PC-9 (cell line): Measurements from ENCODE around the gene CDC26. TPM values are rescaled to one million over a fixed set of nuclear protein-coding genes. Genes with fewer than 3 reads are reported as not detected.
A peak's percentile ranks its signal among the peaks of the same experiment; 100 is the strongest.

Source experiments
- BruUV-seq: library from RNA; stranded (reverse); fragments of 400-500 nt; replicated peaks from 2 replicates; lab custom pipeline; 2021; lab: Mats Ljungman, UMichigan
- CTCF ChIA-PET: fragments of 300-600 bp; sonication (Branson Sonifier 250); formaldehyde crosslinking; loops from one replicate; lab custom pipeline; 2022; ENCODE audit warnings: antibody characterized with exemption; lab: Charles Lee
- POLR2A ChIA-PET: fragments of 300-600 bp; sonication (Branson Sonifier 250); formaldehyde crosslinking; loops from one replicate; lab custom pipeline; 2022; ENCODE audit warnings: antibody characterized with exemption; ENCODE audit not compliant: unreplicated experiment; lab: Charles Lee
- DNase-seq, 2 experiments: peaks; one replicate each; pipeline versions ENCODE4 v3.0.0 to v3.0.0-alpha.2; 2015 to 2022; ENCODE audit warnings: mixed read lengths in 1 of 2
- H2AFZ ChIP-seq: fragments of 200-600 bp; sonication (generic); 2 replicates; pipeline ENCODE4 v1.8.1; 2017; ENCODE audit warnings: antibody characterized with exemption
- H3F3A ChIP-seq: fragments of 200-600 bp; sonication (generic); 2 replicates; pipeline ENCODE4 v1.8.1; 2017; ENCODE audit warnings: antibody characterized with exemption, mild to moderate bottlenecking, low read depth; ENCODE audit not compliant: insufficient read depth
- H3K27ac ChIP-seq: fragments of 200-600 bp; sonication (generic); 2 replicates; pipeline ENCODE4 v1.6.1; 2016; ENCODE audit warnings: mixed run types
- H3K27me3 ChIP-seq: fragments of 200-600 bp; sonication (generic); 2 replicates; pipeline ENCODE4 v1.6.1; 2016; ENCODE audit warnings: low read depth, mixed run types; ENCODE audit not compliant: insufficient read depth
- H3K36me3 ChIP-seq: fragments of 200-600 bp; sonication (generic); 2 replicates; pipeline ENCODE4 v1.6.1; 2016; ENCODE audit warnings: low read depth, mixed run types
- H3K4me1 ChIP-seq: fragments of 200-600 bp; sonication (generic); replicated peaks from 2 replicates; pipeline ENCODE4 v1.6.1; 2016; ENCODE audit warnings: mixed run types; ENCODE audit not compliant: insufficient read depth
- H3K4me2 ChIP-seq: fragments of 200-600 bp; sonication (generic); 2 replicates; pipeline ENCODE4 v1.6.1; 2017; ENCODE audit warnings: mixed run types
- H3K4me3 ChIP-seq: fragments of 200-600 bp; sonication (generic); 2 replicates; pipeline ENCODE4 v1.6.1; 2016; ENCODE audit warnings: mixed run types
- H3K79me2 ChIP-seq: fragments of 200-600 bp; sonication (generic); 2 replicates; pipeline ENCODE4 v1.6.1; 2017; ENCODE audit warnings: low read depth, mixed run types
- H3K9me2 ChIP-seq: fragments of 200-600 bp; sonication (generic); 2 replicates; pipeline ENCODE4 v1.8.1; 2017; ENCODE audit warnings: mild to moderate bottlenecking; ENCODE audit not compliant: insufficient read depth
- H3K9me3 ChIP-seq: fragments of 200-600 bp; sonication (generic); 2 replicates; pipeline ENCODE4 v1.8.1; 2016; ENCODE audit warnings: low read depth; ENCODE audit not compliant: insufficient read depth
- H4K20me1 ChIP-seq: fragments of 200-600 bp; sonication (generic); 2 replicates; pipeline ENCODE4 v1.8.1; 2017; ENCODE audit not compliant: insufficient read depth
- CTCF ChIP-seq: fragments of 200-600 bp; sonication (generic); conservative IDR thresholded peaks from 2 replicates; pipeline ENCODE4 v1.6.1; 2017; ENCODE audit warnings: mixed run types, antibody characterized with exemption, mild to moderate bottlenecking, moderate library complexity
- EZH2 ChIP-seq: fragments of 200-600 bp; sonication (generic); IDR thresholded peaks from 2 replicates; pipeline ENCODE4 v1.8.0; 2017; ENCODE audit warnings: antibody characterized with exemption, low read depth
- intact Hi-C: fragments of 100-400 bp; cut with micrococcal nuclease; formaldehyde crosslinking; loops from one replicate; pipeline ENCODE4 v1.10.0; 2022; ENCODE audit not compliant: unreplicated experiment
- total RNA-seq: library from RNA; stranded (reverse); gene quantifications from 2 replicates; pipeline ENCODE4 v1.2.3, GENCODE V29; 2021

CDC26 gene
- total RNA-seq, 1 experiment from 2014 or later, result 43.4 TPM

GRCh38 chr9:113281356-113281755 lies 6.0 kb upstream of the CDC26 start:
- Histone ChIP-seq H3K36me3 (peaks cover 56% of the 10 kb centered on the region), H3K9me3 (no peaks in the 10 kb centered on the region), H4K20me1 (no peaks in the 10 kb centered on the region), H3K9me2 (no peaks in the 10 kb centered on the region), H3K4me2 (no peak overlapping the region), H3K4me1 (0 out of 2 replicates have a peak, but pooled peaks cover 3% of the 10 kb centered on the region), H2AFZ (no peak overlapping the region), H3K79me2 (peaks cover 12% of the 10 kb centered on the region), H3K4me3 (no peak overlapping the region), H3K27me3 (no peaks in the 10 kb centered on the region), H3K27ac (no peak overlapping the region), H3F3A (no peaks in the 10 kb centered on the region)
- TF ChIP-seq EZH2 (no peak), CTCF (no peak)
- ChIA-PET POLR2A (no interaction called here), CTCF (no interaction called here)
- BruUV-seq, result no TSS peak
- no peak for DNase-seq
- intact Hi-C loops, result no loop called here

- Histone ChIP-seq H3K27me3 (no peaks in the 10 kb centered on the region), H3K36me3 (peaks cover 39% of the 10 kb centered on the region), H3K9me3 (no peaks in the 10 kb centered on the region), H4K20me1 (no peaks in the 10 kb centered on the region; the same call in 1 of the 2 replicates), H3K4me3 (no peak overlapping the region), H3K9me2 (no peaks in the 10 kb centered on the region), H3K79me2 (peaks cover 32% of the 10 kb centered on the region), H3K27ac (no peak overlapping the region), H3K4me1 (peaks cover 12% of the 10 kb centered on the region), H2AFZ (no peak overlapping the region), H3F3A (peaks cover 6% of the 10 kb centered on the region; the same call in 1 of the 2 replicates), H3K4me2 (no peak overlapping the region)
- TF ChIP-seq EZH2, result no peak
- no peak for TF ChIP-seq CTCF
- ChIA-PET POLR2A (no interaction called here), CTCF (interaction anchor here (0.6 kb wide), 1 partner anchor 276 kb away, joined by 3 read pairs; no protein-coding TSS in a partner anchor)
- DNase-seq, result no peak
- no TSS peak for BruUV-seq
- intact Hi-C loops, result loop anchor here (10.0 kb wide), 2 partner anchors 124 to 354 kb away; partner anchors contain the start of gene SLC31A2
Observed at GRCh38 chr9:113278840-113279239, 3.5 kb upstream of the CDC26 start.

- H3K9me3 ChIP-seq, result no peaks in the 10 kb centered on the region
- H3K4me2 ChIP-seq, result peak overlapping the region; percentile 93
- TF ChIP-seq EZH2 (no peak), CTCF (peak; percentile 86)
- H3K79me2 ChIP-seq, result peaks cover 34% of the 10 kb centered on the region
- peak overlapping the region; percentile 94 for H2AFZ ChIP-seq
- peaks cover 31% of the 10 kb centered on the region for H3K36me3 ChIP-seq
- ChIA-PET CTCF (interaction anchor here (0.5 to 2.0 kb wide), 13 partner anchors 40 to 1016 kb away, joined by 3 to 9 read pairs (median 5); partner anchors contain the start of genes C9orf43, FKBP15, POLE3 and SLC31A1), POLR2A (interaction anchor here (0.6 to 1.0 kb wide), 7 partner anchors 53 to 1378 kb away, joined by 3 to 7 read pairs (median 4); partner anchors contain the start of genes ALAD, FKBP15, SLC31A1 and SLC31A2)
- H3K27me3 ChIP-seq, result no peaks in the 10 kb centered on the region
- BruUV-seq, result TSS peak; percentile 57
- peaks cover 13% of the 10 kb centered on the region for H3K4me1 ChIP-seq
- peak overlapping the region; percentile 81 for H3K4me3 ChIP-seq
- peak overlapping the region; percentile 50 for H3K27ac ChIP-seq
- intact Hi-C loops, result loop anchor here (1.0 to 10.0 kb wide), 8 partner anchors 54 to 384 kb away; partner anchors contain the start of genes C9orf43, FKBP15, POLE3 and SLC31A1
- H4K20me1 ChIP-seq, result no peaks in the 10 kb centered on the region; the same call in 1 of the 2 replicates
- no peaks in the 10 kb centered on the region for H3K9me2 ChIP-seq
- H3F3A ChIP-seq, result peaks cover 6% of the 10 kb centered on the region; the same call in 1 of the 2 replicates
- DNase-seq, result peak; percentile 32 to 65
Observed at GRCh38 chr9:113274474-113275156, 757 bp downstream of the CDC26 start.
